Osteoblast (primary cell): ENCODE results near the gene GPR26. TPM values are rescaled to one million over a fixed set of nuclear protein-coding genes. Genes with fewer than 3 reads are reported as not detected.

Source experiments
- DNase-seq: peaks from one replicate; pipeline ENCODE4 v3.0.0; 2011; ENCODE audit warnings: low spot score, mixed read lengths; ENCODE audit not compliant: insufficient read length; ENCODE audit errors: missing footprints
- H2AFZ ChIP-seq: 2 replicates; pipeline ENCODE4 v1.6.0; 2011; ENCODE audit warnings: mild to moderate bottlenecking, low read length
- H3K27ac ChIP-seq: 2 replicates; pipeline ENCODE4 v1.5.1; 2011; ENCODE audit warnings: mild to moderate bottlenecking, low read depth, low read length, moderate library complexity
- H3K27me3 ChIP-seq: 2 replicates; pipeline ENCODE4 v1.6.0; 2012; ENCODE audit warnings: mild to moderate bottlenecking, control low read depth, inconsistent platforms, low read length, moderate library complexity; ENCODE audit not compliant: insufficient read depth
- H3K36me3 ChIP-seq: 2 replicates; pipeline ENCODE4 v1.5.1; 2011; ENCODE audit warnings: mild to moderate bottlenecking, low read length, control low read depth, moderate library complexity; ENCODE audit not compliant: insufficient read depth
- H3K4me1 ChIP-seq: 2 replicates; pipeline ENCODE4 v1.5.1; 2011; ENCODE audit warnings: mild to moderate bottlenecking, low read length, control low read depth, moderate library complexity; ENCODE audit not compliant: insufficient read depth
- H3K4me2 ChIP-seq: 2 replicates; pipeline ENCODE4 v1.6.0; 2011; ENCODE audit warnings: mild to moderate bottlenecking, low read length; ENCODE audit not compliant: insufficient read depth
- H3K4me3 ChIP-seq: fragments of 200-600 bp; sonication (generic); 3 replicates; pipeline ENCODE4 v1.5.1; 2012; ENCODE audit warnings: mild to moderate bottlenecking, low read length, inconsistent platforms; ENCODE audit not compliant: insufficient read depth
- H3K79me2 ChIP-seq: 2 replicates; pipeline ENCODE4 v1.6.0; 2012; ENCODE audit warnings: mild to moderate bottlenecking, low read length, control low read depth, inconsistent platforms; ENCODE audit not compliant: insufficient read depth
- H3K9me3 ChIP-seq: 2 replicates; pipeline ENCODE4 v1.5.1; 2011; ENCODE audit warnings: low read depth, low read length, control low read depth
- H4K20me1 ChIP-seq: 2 replicates; pipeline ENCODE4 v1.6.0; 2012; ENCODE audit warnings: mild to moderate bottlenecking, low read length, control low read depth; ENCODE audit not compliant: insufficient read depth
- total RNA-seq: library from RNA; depleted of rRNA; stranded (reverse); fragments of >200 nt; gene quantifications from 2 replicates; pipeline ENCODE4 v1.2.3, GENCODE V29; 2012
- TF ChIP-seq, protein P1 (sequence below): IDR thresholded peaks from 2 replicates; pipeline ENCODE4 v1.5.1; 2011; ENCODE audit warnings: mild to moderate bottlenecking, low read depth, low read length, moderate library complexity; ENCODE audit errors: extremely low read depth

Gene GPR26
- total RNA-seq, 1 donor: not detected

DNA sequence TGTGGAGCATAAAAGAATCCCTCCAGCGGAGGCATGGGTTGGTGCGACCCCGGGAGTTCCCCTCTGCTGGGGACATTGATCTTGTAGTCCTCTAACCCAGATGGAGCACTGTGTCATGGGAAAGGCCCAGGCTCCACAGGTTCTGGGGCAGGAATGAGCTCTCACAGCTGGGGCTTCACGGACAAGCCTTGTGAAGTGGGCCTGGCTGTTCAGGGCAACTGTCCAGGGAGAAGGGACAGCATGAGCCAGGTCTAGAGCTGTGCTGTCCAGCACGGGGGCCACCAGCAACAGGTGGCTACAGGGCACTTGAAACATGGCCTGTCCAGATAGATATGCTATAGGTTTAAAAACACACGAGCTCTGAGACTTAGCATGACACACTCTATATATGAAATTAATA, 11.4 kb downstream of the GPR26 start:
- Histone ChIP-seq H3K36me3 (no peaks in the 10 kb centered on the region), H3K27me3 (no peaks in the 10 kb centered on the region), H3K27ac (no peak overlapping the region), H3K4me2 (no peak overlapping the region), H3K4me1 (no peaks in the 10 kb centered on the region), H2AFZ (no peak overlapping the region), H4K20me1 (no peaks in the 10 kb centered on the region), H3K4me3 (no peak overlapping the region), H3K79me2 (no peaks in the 10 kb centered on the region), H3K9me3 (peaks cover 3% of the 10 kb centered on the region)
- DNase-seq: no peak
- TF ChIP-seq, protein P1, sequence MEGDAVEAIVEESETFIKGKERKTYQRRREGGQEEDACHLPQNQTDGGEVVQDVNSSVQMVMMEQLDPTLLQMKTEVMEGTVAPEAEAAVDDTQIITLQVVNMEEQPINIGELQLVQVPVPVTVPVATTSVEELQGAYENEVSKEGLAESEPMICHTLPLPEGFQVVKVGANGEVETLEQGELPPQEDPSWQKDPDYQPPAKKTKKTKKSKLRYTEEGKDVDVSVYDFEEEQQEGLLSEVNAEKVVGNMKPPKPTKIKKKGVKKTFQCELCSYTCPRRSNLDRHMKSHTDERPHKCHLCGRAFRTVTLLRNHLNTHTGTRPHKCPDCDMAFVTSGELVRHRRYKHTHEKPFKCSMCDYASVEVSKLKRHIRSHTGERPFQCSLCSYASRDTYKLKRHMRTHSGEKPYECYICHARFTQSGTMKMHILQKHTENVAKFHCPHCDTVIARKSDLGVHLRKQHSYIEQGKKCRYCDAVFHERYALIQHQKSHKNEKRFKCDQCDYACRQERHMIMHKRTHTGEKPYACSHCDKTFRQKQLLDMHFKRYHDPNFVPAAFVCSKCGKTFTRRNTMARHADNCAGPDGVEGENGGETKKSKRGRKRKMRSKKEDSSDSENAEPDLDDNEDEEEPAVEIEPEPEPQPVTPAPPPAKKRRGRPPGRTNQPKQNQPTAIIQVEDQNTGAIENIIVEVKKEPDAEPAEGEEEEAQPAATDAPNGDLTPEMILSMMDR: no peak

DNA sequence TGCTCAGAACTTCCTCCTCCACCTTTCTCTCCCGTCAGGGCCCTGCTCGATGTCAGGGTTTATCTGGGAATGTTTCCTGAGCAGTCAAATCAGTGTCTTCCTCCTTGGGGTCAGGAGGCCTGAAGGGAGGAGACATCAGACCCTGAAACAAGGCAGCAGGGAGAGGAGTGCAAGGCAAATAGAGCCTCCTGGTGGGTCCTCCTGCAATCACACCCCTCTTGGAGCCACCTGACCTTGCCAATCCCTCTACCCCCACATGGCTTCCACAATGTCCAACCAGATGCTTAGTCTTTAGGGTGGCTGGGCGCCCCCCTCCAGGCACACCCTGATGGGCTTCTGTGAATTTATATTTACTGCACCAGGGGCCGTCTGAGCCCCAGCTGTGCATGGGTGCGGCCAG, 12.2 kb downstream of the GPR26 start:
- H3K79me2 ChIP-seq: no peaks in the 10 kb centered on the region
- H3K9me3 ChIP-seq: peaks cover 3% of the 10 kb centered on the region
- TF ChIP-seq, protein P1: no peak
- no peaks in the 10 kb centered on the region for H4K20me1 ChIP-seq
- H3K27ac ChIP-seq: no peak overlapping the region
- no peak overlapping the region for H2AFZ ChIP-seq
- no peaks in the 10 kb centered on the region for H3K4me1 ChIP-seq
- H3K4me3 ChIP-seq: no peak overlapping the region
- H3K36me3 ChIP-seq: no peaks in the 10 kb centered on the region
- no peak for DNase-seq
- H3K4me2 ChIP-seq: no peak overlapping the region
- H3K27me3 ChIP-seq: no peaks in the 10 kb centered on the region

DNA sequence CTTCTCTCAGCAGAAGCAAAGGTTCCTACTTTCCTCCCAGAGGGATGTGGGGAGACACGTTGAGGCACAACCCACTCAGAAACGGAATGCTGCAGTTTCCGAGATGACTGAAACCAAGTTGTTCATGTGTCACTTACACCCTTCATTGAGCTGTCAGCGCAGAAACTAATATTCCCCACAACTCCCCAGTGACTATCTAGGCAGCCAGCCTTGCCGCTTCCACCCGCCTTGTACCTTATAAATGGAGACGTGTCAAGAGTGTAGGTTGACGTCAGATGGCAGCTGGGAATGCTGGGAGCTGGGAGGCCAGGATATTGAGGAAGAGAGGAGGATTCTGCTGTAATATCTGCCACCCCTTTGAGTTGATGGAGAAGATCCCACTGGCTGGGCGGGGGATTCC, 15.1 kb downstream of the GPR26 start:
- Histone ChIP-seq H4K20me1 (no peaks in the 10 kb centered on the region), H3K27me3 (no peaks in the 10 kb centered on the region), H3K4me2 (no peak overlapping the region), H3K79me2 (no peaks in the 10 kb centered on the region), H3K36me3 (no peaks in the 10 kb centered on the region), H3K27ac (no peak overlapping the region), H3K4me3 (no peak overlapping the region), H2AFZ (no peak overlapping the region), H3K9me3 (peaks cover 3% of the 10 kb centered on the region), H3K4me1 (no peaks in the 10 kb centered on the region)
- DNase-seq: no peak
- TF ChIP-seq, protein P1: no peak

DNA sequence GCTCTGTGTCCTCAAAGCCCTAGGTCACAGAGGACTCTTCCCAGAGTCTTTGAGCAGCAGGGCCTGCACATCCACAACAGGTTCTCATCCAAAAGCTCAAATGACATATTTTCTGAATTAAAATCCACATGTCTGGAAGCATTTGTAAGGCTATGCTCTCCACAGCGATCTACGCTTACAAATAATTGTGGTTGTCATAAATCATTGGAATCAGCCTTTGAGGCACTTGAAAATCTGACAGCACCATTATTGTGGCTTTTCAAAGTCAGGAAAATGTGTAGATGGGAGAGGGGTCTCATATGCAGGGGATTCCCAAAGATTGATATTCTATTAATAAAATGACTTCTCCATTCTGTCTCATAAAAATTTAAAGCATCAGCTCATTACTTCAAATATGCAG, 16.3 kb downstream of the GPR26 start:
- H3K4me2 ChIP-seq: no peak overlapping the region
- H3K9me3 ChIP-seq: peaks cover 3% of the 10 kb centered on the region
- H3K4me3 ChIP-seq: no peak overlapping the region
- H3K4me1 ChIP-seq: no peaks in the 10 kb centered on the region
- no peak for DNase-seq
- H3K36me3 ChIP-seq: no peaks in the 10 kb centered on the region
- TF ChIP-seq, protein P1: no peak
- no peaks in the 10 kb centered on the region for H4K20me1 ChIP-seq
- H3K27ac ChIP-seq: no peak overlapping the region
- H2AFZ ChIP-seq: no peak overlapping the region
- H3K27me3 ChIP-seq: no peaks in the 10 kb centered on the region
- no peaks in the 10 kb centered on the region for H3K79me2 ChIP-seq
